Stimulated activated naive CD4-positive, alpha-beta T cell (primary cell): ENCODE data around the gene TMEM145.
"Not testable (repeated sequence)": the region's sequence is repeated elsewhere in the genome, so short reads cannot be mapped to it uniquely, and the experiment has no call there.

Experiments used
- DNase-seq, 6 experiments: peaks; one replicate each; lab custom pipeline; 2025; lab: John Stamatoyannopoulos, UW

The TMEM145 gene

DNA sequence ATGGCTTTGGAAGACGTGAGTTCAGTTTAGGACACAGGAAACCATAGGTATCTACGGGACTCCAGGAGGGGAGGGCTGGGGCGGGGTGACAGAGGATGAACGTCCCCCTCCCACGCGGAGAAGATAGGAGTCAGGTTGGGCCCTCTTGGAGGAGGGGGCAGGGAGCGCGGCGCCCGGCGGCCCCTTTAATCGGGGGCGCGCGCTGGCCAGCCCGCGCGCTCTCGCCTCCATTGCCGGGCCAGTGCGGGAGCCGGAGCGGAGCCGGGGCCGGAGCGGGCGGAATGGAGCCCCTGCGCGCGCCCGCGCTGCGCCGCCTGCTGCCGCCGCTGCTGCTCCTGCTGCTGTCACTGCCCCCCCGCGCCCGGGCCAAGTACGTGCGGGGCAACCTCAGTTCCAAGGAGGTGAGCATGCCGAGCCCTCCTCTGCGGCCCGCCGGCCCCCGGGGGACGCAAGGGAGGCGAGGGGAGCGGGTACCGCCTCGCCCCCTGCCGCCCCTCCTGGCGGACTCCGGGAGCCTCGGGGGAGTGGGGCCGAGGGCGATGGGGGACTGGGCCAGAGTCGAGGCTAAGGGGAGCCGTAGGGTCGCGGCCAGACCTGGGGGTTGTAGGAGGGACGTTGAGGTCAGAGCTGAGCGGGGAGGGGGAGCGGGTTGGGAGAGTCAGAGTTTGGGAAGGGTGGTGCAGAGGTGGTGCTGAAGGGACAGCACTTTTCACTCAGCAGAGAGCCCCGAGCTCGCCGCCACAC is at the start of gene TMEM145:
Gene TMEM145, plus strand, starts transcription at position 214 of the 744 bp plus-strand sequence. Its CDS starts 68 bp downstream, at position 282.
- peak in 3 of 6 experiments; percentile 10 to 40 (median 16) for DNase-seq

DNA sequence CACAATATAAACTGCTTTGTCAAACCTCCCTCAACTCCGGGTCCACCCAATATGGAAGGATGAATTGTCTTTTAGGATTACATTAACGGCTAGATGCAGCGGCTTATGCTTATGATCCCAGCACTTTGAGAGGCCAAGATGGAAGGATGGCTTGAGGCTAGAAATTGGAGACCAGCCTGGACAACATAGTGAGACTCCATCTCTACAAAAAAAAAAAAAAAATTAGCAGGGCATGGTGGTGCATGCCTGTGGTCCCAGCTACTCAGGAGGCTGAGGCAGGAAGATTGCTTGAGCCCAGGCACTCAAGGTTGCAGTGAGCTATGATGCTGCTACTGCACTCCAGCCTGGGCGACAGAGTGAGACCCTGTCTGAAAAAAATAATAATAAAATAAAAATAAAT is 47.0 kb upstream of the TMEM145 start:
- not testable (repeated sequence) for DNase-seq

DNA sequence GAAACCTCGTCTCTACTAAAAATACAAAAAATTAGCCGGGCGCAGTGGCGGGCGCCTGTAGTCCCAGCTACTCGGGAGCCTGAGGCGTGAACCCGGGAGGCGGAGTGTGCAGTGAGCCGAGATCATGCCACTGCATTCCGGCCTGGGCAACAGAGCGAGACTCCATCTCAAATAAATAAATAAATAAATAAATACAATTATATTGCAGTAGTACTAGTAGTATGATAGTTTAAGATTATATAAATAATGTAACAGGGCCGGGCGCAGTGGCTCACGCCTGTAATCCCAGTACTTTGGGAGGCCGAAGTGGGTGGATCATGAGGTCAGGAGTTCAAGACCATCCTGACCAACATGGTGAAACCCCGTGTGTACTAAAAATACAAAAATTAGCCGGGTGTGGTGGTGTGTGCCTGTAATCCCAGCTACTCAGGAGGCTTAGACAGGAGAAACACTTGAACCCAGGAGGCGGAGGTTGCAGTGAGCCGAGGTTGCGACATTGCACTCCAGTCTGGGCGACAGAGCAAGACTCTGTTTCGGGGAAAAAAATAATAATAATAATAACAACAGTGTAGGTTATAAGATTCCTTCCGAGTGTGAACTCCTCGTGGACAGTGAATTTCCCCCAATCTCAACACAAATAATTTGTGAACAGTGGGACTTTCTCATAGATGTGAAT is 46.0 kb upstream of the TMEM145 start:
- not testable (repeated sequence) for DNase-seq

DNA sequence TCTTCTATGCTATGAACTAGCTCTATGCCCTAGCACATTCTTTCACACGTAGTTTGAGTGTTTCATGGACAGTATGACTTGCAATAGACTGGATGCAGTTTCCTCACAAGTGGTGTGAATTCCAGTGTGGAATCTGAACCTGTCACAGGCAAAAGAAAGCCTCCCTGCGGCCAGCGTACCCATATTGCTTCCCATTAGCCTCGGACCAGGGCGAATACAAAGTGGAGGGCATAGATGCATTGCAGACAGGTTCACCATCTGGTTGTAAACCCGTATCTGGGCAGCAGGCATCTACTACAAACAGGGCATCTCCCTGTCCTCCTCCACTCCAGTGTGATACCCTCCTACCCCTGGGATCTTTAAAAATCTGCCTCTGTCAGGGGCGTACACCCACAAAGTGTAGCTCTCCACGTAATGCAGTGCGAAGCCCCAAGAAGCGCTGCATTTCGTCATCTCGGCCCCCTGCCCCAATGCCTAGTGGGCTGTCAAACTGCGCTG is 45.4 kb upstream of the TMEM145 start:
- no peak for DNase-seq

GRCh38 chr19:42268142-42268703 is 44.9 kb upstream of the TMEM145 start:
- DNase-seq, result peak; percentile 98 to 100 (median 99)

GRCh38 chr19:42268704-42269477 is 44.2 kb upstream of the TMEM145 start, which contains the start of gene CIC:
CIC (plus strand) TSS chr19:42269252; CDS start chr19:42271784, 2,532 bp downstream.
- peak; percentile 99 to 100 (median 99) for DNase-seq

GRCh38 chr19:42269478-42270345 is 43.4 kb upstream of the TMEM145 start:
- DNase-seq, result peak in 3 of 6 experiments; percentile 16 to 59 (median 38)

GRCh38 chr19:42270346-42271044 is 42.6 kb upstream of the TMEM145 start:
- DNase-seq, result peak; percentile 55 to 71 (median 58)

GRCh38 chr19:42271045-42271419 is 42.1 kb upstream of the TMEM145 start:
- DNase-seq, result no peak

- DNase-seq, result no peak
These were observed 41.1 kb upstream of the TMEM145 start for GRCh38 chr19:42271861-42272534.

- DNase-seq, result no peak
These were observed 40.6 kb upstream of the TMEM145 start for GRCh38 chr19:42272535-42272897.

DNA sequence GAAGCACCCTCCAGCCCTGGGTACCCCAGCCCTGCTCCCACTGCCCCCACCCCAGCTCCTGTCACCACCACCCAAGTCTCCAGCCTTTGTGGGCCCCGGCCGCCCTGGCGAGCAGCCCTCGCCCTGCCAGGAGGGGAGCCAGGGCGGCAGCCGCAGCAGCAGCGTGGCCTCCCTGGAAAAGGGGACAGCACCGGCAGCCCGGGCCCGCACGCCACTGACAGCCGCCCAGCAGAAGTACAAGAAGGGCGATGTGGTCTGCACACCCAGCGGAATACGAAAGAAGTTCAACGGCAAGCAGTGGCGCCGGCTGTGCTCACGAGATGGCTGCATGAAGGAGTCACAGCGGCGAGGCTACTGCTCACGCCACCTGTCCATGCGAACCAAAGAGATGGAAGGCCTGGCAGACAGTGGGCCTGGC is 40.1 kb upstream of the TMEM145 start:
- DNase-seq, result no peak

DNA sequence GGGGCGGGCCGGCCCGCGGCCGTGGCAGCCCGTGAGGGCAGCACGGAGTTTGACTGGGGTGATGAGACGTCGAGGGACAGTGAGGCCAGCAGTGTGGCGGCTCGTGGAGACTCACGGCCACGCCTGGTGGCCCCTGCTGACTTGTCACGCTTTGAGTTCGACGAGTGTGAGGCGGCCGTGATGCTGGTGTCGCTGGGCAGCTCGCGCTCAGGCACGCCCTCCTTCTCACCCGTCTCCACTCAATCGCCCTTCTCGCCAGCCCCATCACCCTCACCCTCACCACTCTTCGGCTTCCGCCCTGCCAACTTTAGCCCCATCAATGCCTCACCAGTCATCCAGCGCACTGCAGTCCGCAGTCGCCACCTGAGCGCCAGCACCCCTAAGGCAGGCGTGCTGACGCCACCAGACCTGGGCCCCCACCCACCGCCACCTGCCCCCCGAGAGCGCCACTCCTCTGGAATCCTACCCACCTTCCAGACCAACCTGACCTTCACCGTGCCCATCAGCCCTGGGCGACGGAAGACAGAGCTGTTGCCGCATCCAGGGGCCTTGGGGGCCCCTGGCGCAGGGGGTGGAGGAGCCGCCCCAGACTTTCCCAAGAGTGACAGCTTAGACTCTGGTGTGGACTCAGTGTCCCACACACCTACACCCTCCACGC is 39.6 kb upstream of the TMEM145 start:
- no peak for DNase-seq

GRCh38 chr19:42274065-42274682 is 38.9 kb upstream of the TMEM145 start:
- no peak for DNase-seq

GRCh38 chr19:42275103-42275502 is 38.0 kb upstream of the TMEM145 start:
- DNase-seq, result no peak

GRCh38 chr19:42275517-42275916 is 37.6 kb upstream of the TMEM145 start:
- no peak for DNase-seq

DNA sequence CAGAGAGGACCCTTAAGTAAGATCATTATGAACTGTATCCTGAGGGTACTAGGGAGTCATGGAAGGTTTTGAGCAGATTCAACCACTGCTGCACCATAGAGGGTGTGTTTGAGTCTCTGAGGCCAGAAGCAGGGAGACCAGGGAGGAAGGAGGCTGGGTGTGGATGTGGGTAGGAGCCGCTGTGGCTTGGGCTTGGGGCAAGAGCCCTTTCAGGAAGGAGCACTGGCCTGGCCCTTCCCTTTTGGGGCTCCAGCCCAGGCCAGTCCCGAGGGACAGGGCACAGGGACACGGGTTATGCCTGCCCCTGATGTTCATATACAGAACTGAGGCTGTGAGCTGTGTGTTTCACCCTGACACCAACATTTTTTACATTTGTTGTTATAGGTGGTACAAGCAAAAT is 36.8 kb upstream of the TMEM145 start:
- DNase-seq, result no peak

GRCh38 chr19:42276821-42277220 is 36.3 kb upstream of the TMEM145 start:
- no peak for DNase-seq
